LNCaP clone FGC (cell line): Measurements from ENCODE around the gene POLN.

Source experiments
- DNase-seq: peaks from one replicate; pipeline ENCODE4 v3.0.0-alpha.2; 2011; ENCODE audit warnings: low read depth
- H3K4me3 ChIP-seq: 2 replicates; pipeline ENCODE4 v1.5.1; 2011; ENCODE audit warnings: mild to moderate bottlenecking, low read depth, low read length, control low read depth
- TF ChIP-seq, protein P1 (sequence below): IDR thresholded peaks from 2 replicates; pipeline ENCODE4 v1.5.1; 2012; ENCODE audit warnings: mild to moderate bottlenecking; ENCODE audit not compliant: control insufficient read depth, insufficient read depth; ENCODE audit errors: extremely low read depth

POLN gene

DNA sequence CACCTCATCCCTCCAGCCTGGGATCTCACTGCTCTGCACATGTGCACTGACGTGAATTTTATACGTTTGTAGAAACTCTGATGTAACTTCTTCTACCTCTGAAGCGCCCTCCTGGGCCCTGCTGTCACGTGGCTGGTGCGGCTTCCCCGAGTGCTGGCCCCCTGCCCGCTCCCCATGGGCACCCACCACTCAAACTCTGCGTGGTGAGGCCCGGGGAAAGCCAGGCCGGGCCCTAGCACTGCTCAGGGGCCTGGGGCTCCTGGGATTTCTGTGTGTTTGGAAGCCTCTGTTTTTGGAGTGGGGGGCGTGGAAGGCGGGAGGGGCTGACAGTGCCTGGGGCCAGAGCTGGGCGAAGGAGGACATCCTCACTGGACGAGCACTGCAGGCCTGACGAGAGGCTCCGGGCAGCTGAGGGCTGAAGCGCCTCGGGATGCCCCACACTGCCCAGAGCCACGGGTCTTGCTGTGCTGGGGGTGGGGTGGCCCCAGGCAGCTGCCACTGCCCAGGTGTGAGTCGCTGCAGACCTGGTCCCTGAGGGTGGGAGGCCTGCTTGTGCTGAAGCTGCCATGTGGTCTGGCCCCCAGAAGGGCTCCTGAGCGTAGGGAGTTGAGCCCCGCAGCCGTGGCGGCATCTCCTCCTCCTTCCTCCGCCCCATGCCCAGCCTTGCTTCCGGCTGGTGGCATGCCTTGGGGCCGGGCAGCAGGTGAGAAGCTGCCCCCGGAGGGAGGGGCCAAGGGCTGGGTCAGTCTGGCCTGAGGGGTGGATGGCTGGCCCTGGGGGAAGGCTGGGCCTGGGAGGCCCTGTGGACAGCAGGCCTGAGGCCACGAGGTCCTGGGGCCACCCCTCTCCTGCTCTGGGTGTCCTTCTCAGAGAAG lies 175.1 kb downstream of the POLN start:
- H3K4me3 ChIP-seq = no peak overlapping the region
- TF ChIP-seq, protein P1, sequence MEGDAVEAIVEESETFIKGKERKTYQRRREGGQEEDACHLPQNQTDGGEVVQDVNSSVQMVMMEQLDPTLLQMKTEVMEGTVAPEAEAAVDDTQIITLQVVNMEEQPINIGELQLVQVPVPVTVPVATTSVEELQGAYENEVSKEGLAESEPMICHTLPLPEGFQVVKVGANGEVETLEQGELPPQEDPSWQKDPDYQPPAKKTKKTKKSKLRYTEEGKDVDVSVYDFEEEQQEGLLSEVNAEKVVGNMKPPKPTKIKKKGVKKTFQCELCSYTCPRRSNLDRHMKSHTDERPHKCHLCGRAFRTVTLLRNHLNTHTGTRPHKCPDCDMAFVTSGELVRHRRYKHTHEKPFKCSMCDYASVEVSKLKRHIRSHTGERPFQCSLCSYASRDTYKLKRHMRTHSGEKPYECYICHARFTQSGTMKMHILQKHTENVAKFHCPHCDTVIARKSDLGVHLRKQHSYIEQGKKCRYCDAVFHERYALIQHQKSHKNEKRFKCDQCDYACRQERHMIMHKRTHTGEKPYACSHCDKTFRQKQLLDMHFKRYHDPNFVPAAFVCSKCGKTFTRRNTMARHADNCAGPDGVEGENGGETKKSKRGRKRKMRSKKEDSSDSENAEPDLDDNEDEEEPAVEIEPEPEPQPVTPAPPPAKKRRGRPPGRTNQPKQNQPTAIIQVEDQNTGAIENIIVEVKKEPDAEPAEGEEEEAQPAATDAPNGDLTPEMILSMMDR = no peak
- DNase-seq = no peak

GRCh38 chr4:2066011-2066551 lies 175.8 kb downstream of the POLN start:
- TF ChIP-seq, protein P1 = no peak
- no peak for DNase-seq
- H3K4me3 ChIP-seq = no peak overlapping the region

GRCh38 chr4:2065106-2065930 lies 176.6 kb downstream of the POLN start:
- no peak overlapping the region for H3K4me3 ChIP-seq
- TF ChIP-seq, protein P1 = no peak
- DNase-seq = no peak

DNA sequence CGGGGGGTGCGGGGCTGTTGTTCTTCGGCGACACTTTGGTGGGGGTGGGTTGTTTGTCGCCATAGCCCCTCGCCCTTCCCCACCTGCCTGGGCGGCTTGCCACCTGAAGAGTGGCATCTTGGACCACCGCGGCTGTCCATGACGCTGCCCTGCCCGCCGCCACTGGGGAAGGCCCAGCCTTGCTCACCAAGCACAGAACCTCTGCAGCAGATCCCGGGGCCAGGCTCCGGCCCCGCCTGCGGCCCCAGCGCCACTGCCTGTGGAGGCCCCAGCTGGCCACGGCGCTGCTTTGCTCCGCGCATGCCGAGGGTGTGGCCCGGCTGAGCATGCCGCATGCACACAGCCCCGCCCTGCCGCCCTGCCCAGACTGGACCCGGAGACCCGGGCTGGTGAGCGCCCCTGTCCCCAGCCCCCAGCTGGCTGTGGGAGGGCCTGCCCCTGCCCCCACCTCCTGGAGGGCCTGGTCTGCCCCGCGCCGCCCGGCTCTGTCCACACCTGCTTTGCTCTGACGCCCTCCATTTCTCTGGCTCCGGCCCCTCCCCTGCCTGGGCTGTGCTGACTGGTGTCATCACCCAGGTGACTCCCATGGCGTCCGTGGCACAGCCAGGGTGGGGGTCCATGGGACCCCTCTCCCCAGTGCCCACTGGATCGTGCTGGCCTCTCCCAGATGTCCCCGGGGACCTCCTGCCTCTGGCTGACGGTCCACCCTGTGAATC lies 177.5 kb downstream of the POLN start:
- TF ChIP-seq, protein P1 = no peak
- H3K4me3 ChIP-seq = no peak overlapping the region
- DNase-seq = no peak

GRCh38 chr4:2063557-2064275 lies 178.2 kb downstream of the POLN start:
- TF ChIP-seq, protein P1 = no peak
- no peak for DNase-seq
- no peak overlapping the region for H3K4me3 ChIP-seq
